ENCODE results near the gene POP4.

Gene POP4

GRCh38 chr19:29596885-29597525 lies 9.1 kb upstream of the POP4 start (continued):
- TF ChIP-seq ZNF266 (tag by site-specific recombination; IDR thresholded peaks at IDR 0.05; ENCODE audit: low read depth) (no peak), ZNF626 (tag by site-specific recombination; IDR thresholded peaks at IDR 0.05) (no peak), ZNF629 (tag by site-specific recombination; IDR thresholded peaks at IDR 0.05) (peak; percentile 54; the same call in 1 of the 2 replicates), ZNF274 (IDR thresholded peaks at IDR 0.05; ENCODE audit: low read length) (no peak), ZNF274 (tag by site-specific recombination; IDR thresholded peaks at IDR 0.05; ENCODE audit: borderline replicate concordance) (no peak), ZNF600 (tag by site-specific recombination; IDR thresholded peaks at IDR 0.05) (no peak), ZNF596 (tag by site-specific recombination; IDR thresholded peaks at IDR 0.05) (no peak), HIC1 (tag by site-specific recombination; IDR thresholded peaks at IDR 0.05) (no peak), ZNF843 (tag by site-specific recombination; IDR thresholded peaks at IDR 0.05) (0 out of 2 replicates have a peak, but pooled peaks have one; percentile 36), ZBTB10 (tag by site-specific recombination; IDR thresholded peaks at IDR 0.05) (no peak), ZNF366 (tag by site-specific recombination; conservative IDR thresholded peaks at IDR 0.05) (peak; percentile 74), PRDM2 (tag by site-specific recombination; IDR thresholded peaks at IDR 0.05; ENCODE audit: borderline replicate concordance) (no peak), ZSCAN18 (tag by site-specific recombination; IDR thresholded peaks at IDR 0.05) (no peak; the same call in 1 of the 2 replicates), ZNF707 (tag by site-specific recombination; IDR thresholded peaks at IDR 0.05) (no peak), ZNF670 (tag by site-specific recombination; IDR thresholded peaks at IDR 0.05; ENCODE audit: low read depth) (no peak), ZNF394 (tag by site-specific recombination; IDR thresholded peaks at IDR 0.05; ENCODE audit: borderline replicate concordance) (0 out of 2 replicates have a peak, but pooled peaks have one; percentile 55), ZBTB6 (tag by site-specific recombination; IDR thresholded peaks at IDR 0.05) (no peak), ZNF621 (tag by site-specific recombination; IDR thresholded peaks at IDR 0.05) (no peak), ZNF223 (tag by site-specific recombination; IDR thresholded peaks at IDR 0.05) (no peak), TCF7L2 (IDR thresholded peaks at IDR 0.05; ENCODE audit: borderline replicate concordance, low read depth, low read length) (no peak; the same call in 1 of the 2 replicates), ZNF544 (tag by site-specific recombination; IDR thresholded peaks at IDR 0.05) (no peak), SP3 (tag by site-specific recombination; IDR thresholded peaks at IDR 0.05) (no peak), IKZF3 (tag by site-specific recombination; IDR thresholded peaks at IDR 0.05) (peak; percentile 85), ZNF660 (tag by site-specific recombination; IDR thresholded peaks at IDR 0.05) (peak; percentile 42), ZNF248 (tag by site-specific recombination; IDR thresholded peaks at IDR 0.05) (no peak), PRDM1 (tag by site-specific recombination; IDR thresholded peaks at IDR 0.05) (no peak), BCL11B (tag by site-specific recombination; IDR thresholded peaks at IDR 0.05; ENCODE audit: low read depth) (no peak)

All from HEK293 (cell line).